GM19193 (cell line): ENCODE data around the gene SMARCA2.

ENCODE experiments used
- POLR2A ChIP-seq: IDR thresholded peaks from 4 replicates; pipeline ENCODE4 v1.6.1; 2011; ENCODE audit not compliant: insufficient read depth, insufficient read length; ENCODE audit errors: extremely low read depth

Gene SMARCA2

GRCh38 chr9:2008372-2008771 lies 6.8 kb upstream of the SMARCA2 start:
- no peak for TF ChIP-seq POLR2A

- no peak for TF ChIP-seq POLR2A
Observed at GRCh38 chr9:2012347-2012746, 2.8 kb upstream of the SMARCA2 start.

DNA sequence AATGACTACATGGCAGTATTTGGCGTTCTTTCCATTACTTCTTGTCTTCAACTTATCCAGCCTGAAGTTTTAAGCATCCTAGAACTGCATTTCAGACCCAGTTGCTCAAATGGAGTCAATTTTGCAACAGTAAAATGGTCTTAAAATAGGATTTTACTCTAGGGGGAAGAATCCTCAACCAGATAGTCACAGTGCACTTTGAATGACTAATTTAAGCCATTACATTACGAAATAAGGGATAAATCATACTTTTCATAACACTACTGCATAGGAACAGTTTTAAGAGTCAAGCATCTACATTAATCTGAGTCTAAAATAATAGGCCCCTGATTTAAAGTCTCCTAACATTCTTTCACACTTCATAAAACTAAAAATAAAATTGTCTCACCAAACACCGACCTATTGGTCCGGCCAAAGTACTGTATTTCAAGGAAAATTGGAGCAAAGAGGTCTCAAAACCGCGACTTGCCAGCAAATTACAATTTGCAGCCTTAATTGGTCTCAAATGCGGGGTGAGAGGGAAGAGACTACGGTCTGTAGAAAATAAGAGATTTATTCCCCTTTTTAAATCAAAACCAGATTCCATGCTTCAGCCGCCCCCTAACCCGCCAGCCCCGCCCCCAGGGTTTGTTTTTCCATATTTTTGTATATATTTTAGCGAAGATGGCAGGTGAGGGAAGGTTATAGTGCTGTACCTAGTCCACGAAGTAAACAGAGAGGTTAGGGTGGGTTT lies 1.2 kb upstream of the SMARCA2 start:
- TF ChIP-seq POLR2A = no peak

DNA sequence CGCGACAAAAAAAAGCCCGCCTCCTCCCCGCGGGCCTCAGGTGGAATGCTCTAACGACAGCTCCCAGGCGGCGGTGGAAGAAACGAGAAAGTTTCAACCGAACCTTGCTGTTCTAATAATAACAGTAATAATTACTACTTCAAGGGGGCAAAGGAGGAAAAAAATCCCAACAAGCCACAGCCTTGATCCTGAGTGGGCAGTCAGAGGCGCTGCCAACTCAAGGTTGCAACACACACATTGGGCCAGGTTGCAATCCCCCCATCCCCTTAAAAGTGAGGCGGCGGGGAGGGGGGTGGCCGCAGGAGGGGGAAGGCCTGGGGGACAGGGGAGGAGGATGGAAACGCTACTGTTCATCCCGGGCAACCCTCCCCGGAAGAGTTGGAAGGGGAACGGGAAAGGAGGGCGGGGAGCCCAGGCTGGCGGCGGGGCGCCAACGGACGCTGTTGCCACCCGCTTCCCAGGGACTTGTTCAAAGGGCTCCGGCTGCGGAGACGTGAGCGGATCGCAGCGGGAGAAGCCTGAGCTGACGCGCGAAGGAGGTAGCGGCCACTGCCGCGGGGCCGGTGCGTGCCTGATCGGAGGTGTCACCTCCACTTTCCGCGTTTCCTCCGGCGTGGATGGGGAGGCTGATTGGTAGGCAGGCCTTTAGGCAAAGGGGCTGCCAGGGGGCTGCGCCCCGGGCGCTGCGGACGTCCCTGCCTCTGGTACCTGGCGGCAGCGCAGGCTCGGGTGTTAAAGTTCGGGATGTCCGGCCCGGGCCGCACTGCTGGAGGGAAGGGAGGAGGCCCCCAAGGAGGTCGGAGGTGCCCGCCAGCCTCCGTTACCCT lies 647 bp downstream of the SMARCA2 start:
- TF ChIP-seq POLR2A = no peak

DNA sequence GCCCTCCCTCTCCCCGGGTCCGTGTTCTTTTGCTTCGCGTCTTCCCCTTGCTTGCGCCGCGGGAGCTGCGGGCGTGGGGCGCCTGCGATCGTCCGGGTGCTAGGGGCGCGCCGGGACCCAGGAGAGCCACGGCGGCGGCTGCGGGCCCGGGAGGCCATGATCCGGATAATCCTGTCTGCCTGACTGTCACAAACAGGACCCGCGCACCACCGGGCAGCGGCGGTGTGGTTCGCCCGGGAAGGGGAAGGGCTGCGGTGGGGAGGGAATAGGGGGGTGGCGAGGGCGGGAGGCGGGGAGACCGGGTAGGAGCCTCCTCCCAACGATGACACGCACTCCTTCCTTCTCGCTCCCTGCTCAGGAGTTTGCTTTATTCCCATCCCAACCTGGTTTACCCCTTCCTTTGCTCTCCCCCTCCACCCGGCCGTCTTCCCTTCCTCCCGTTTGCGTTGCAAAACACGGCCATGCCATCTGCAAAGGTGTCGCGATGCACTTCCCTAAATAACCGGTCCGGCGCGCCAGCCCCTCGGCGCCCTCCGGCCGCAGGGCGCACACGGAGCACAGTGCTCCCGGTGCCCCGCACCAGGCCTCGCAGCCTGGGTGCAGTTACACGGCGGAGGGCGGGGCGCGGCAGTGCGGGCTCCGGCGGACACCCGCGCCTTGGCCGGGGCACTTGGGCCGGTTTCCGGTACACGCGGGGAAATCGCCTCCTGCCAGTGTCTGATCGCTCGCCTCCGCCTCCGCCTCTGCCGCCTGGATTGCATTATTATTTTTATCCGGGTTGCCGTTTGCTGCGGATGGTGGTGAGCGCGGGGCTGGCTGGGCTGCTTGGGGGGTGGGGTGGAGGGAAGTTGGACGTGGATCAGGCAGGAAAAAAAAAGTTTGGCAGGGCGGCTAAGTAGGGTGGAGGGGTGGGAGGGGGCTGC lies 1.5 kb downstream of the SMARCA2 start:
- peak; percentile 43 for TF ChIP-seq POLR2A

GRCh38 chr9:2017331-2018161 lies 2.4 kb downstream of the SMARCA2 start:
- TF ChIP-seq POLR2A = no peak

- no peak for TF ChIP-seq POLR2A
Observed at GRCh38 chr9:2018162-2018643, 3.1 kb downstream of the SMARCA2 start.

DNA sequence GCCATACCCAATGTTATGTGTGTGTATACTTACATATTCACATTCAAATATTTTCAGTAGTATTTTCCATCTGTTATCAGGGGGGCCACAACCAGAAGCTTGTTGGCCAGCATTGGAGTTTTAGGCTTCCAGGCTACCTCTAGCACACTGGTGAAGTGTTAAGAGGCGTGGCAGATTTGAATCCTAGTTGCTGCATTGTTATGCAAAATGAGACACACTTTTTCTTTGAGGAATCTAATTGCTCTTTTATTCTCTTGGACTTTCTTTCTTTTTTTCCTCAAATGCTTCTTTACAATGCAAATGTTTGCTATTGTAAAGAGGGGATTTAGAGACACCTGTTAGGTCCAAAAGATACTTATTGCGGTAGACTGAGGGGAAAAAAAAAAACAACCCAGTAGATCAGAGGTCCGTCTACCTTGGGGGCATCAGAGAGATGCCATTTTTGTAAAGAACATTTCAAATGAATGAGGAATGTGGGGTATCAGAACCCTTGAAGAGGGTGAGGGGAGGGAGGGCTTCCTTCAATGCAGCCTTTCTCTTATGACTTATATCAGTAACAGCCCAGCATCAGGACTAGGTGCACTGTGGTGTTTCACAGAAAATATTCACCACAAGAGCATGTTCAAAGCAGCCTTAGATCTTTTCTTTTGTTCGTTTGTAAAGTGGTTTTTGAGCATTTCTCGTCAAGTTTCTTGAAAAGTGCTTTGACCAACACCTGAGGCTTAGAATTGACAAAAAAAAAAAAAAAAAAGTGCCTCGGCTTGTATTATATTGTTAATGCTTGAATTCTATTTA lies 3.8 kb downstream of the SMARCA2 start:
- no peak for TF ChIP-seq POLR2A

DNA sequence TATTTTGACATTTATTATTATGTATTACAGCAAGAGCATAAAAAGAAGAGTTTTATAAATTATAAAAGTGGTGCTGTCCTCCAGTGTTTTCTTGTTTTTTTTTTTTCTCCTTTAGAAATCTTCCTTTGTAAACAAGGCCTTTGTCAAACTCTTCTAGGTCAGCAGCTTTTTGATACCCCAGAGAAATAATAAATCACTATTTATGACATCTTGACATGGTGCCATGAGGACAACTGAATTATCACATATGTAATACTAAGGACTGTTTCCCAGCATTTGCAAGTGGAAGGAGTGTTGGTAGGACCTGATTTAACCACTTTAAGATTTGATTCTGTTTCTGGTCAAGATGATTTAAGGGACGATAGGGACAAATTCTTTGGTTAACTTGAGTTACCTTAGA lies 4.6 kb downstream of the SMARCA2 start:
- no peak for TF ChIP-seq POLR2A

- TF ChIP-seq POLR2A = no peak
Observed at GRCh38 chr9:2021731-2022130, 6.6 kb downstream of the SMARCA2 start.

- TF ChIP-seq POLR2A = no peak
Observed at GRCh38 chr9:2022560-2022959, 7.4 kb downstream of the SMARCA2 start.

GRCh38 chr9:2023042-2023441 lies 7.9 kb downstream of the SMARCA2 start:
- TF ChIP-seq POLR2A = no peak

- no peak for TF ChIP-seq POLR2A
Observed at GRCh38 chr9:2023532-2023931, 8.4 kb downstream of the SMARCA2 start.
